A673 (cell line): ENCODE measurements around the gene ADNP. TPM values are rescaled to one million over a fixed set of nuclear protein-coding genes. Genes with fewer than 3 reads are reported as not detected.

ENCODE experiments used
- BruUV-seq: library from RNA; stranded (reverse); fragments of 400-500 nt; replicated peaks from 2 replicates; lab custom pipeline; 2021; lab: Mats Ljungman, UMichigan
- CTCF ChIA-PET: fragments of 300-600 bp; sonication (Branson Sonifier 250); formaldehyde crosslinking; loops from one replicate; lab custom pipeline; 2022; ENCODE audit warnings: antibody characterized with exemption; lab: Charles Lee
- POLR2A ChIA-PET: fragments of 300-600 bp; sonication (Branson Sonifier 250); formaldehyde crosslinking; loops from one replicate; lab custom pipeline; 2022; ENCODE audit warnings: antibody characterized with exemption; ENCODE audit not compliant: low non-redundant PET; lab: Charles Lee
- DNase-seq: peaks from one replicate; pipeline ENCODE4 v3.0.0-alpha.2; 2015; ENCODE audit warnings: low spot score
- H3K27ac ChIP-seq: fragments of 200-600 bp; sonication (generic); 2 replicates; pipeline ENCODE4 v1.5.1; 2016; ENCODE audit warnings: mixed run types, low read depth, mild to moderate bottlenecking, mixed read lengths, antibody characterized with exemption, low read length; ENCODE audit not compliant: poor library complexity, severe bottlenecking
- H3K27me3 ChIP-seq: fragments of 200-600 bp; sonication (generic); replicated peaks from 2 replicates; pipeline ENCODE4 v1.6.1; 2017; ENCODE audit warnings: mixed run types, low read depth, mild to moderate bottlenecking, mixed read lengths, antibody characterized with exemption, low read length; ENCODE audit not compliant: insufficient read depth, poor library complexity
- H3K36me3 ChIP-seq: fragments of 200-600 bp; sonication (generic); 2 replicates; pipeline ENCODE4 v1.6.1; 2016; ENCODE audit warnings: mixed run types, mild to moderate bottlenecking, mixed read lengths, antibody characterized with exemption, low read length; ENCODE audit not compliant: insufficient read depth, poor library complexity, severe bottlenecking
- H3K4me1 ChIP-seq: fragments of 200-600 bp; sonication (generic); 2 replicates; pipeline ENCODE4 v1.6.1; 2017; ENCODE audit warnings: mixed run types, mild to moderate bottlenecking, mixed read lengths, antibody characterized with exemption, low read length; ENCODE audit not compliant: insufficient read depth, poor library complexity, severe bottlenecking
- H3K4me3 ChIP-seq: fragments of 200-600 bp; sonication (generic); 2 replicates; pipeline ENCODE4 v1.5.1; 2016; ENCODE audit warnings: low read depth, mixed run types, mild to moderate bottlenecking, mixed read lengths, low read length; ENCODE audit not compliant: poor library complexity, severe bottlenecking
- H3K9me3 ChIP-seq: fragments of 200-600 bp; sonication (generic); 2 replicates; pipeline ENCODE4 v1.6.1; 2016; ENCODE audit warnings: mixed run types, low read depth, mild to moderate bottlenecking, mixed read lengths, antibody characterized with exemption, low read length; ENCODE audit not compliant: poor library complexity, severe bottlenecking
- CTCF ChIP-seq: fragments of 300-800, 200-600 bp; sonication (generic); conservative IDR thresholded peaks from 2 replicates; pipeline ENCODE4 v1.5.1; 2017; ENCODE audit warnings: low read depth, mild to moderate bottlenecking, antibody characterized with exemption, low read length, moderate library complexity, mixed read lengths
- EZH2 ChIP-seq: fragments of 200-600 bp; sonication (generic); IDR thresholded peaks from 2 replicates; pipeline ENCODE4 v1.6.1; 2017; ENCODE audit warnings: borderline replicate concordance, low read depth, mild to moderate bottlenecking, mixed read lengths, antibody characterized with exemption, low read length; ENCODE audit not compliant: poor library complexity, severe bottlenecking
- intact Hi-C: fragments of 100-400 bp; cut with micrococcal nuclease; formaldehyde crosslinking; loops from one replicate; pipeline ENCODE4 v1.10.0; 2022; ENCODE audit not compliant: unreplicated experiment
- total RNA-seq: library from RNA; stranded (reverse); gene quantifications from 2 replicates; pipeline ENCODE4 v1.2.3, GENCODE V29; 2021

Gene ADNP
- total RNA-seq, 1 experiment from 2014 or later: 108 TPM

- ChIA-PET CTCF (no interaction called here), POLR2A (no interaction called here)
- no TSS peak for BruUV-seq
- Histone ChIP-seq H3K27ac (no peak overlapping the region), H3K4me1 (no peaks in the 10 kb centered on the region), H3K27me3 (no peaks in the 10 kb centered on the region), H3K4me3 (no peak overlapping the region), H3K9me3 (no peaks in the 10 kb centered on the region), H3K36me3 (no peaks in the 10 kb centered on the region)
- no peak for TF ChIP-seq CTCF
- TF ChIP-seq EZH2: no peak
- intact Hi-C loops: no loop called here
- DNase-seq: no peak
Measured at GRCh38 chr20:50879649-50880550, 51.3 kb downstream of the ADNP start.

GRCh38 chr20:50877232-50877743, 53.9 kb downstream of the ADNP start:
- BruUV-seq: no TSS peak
- ChIA-PET CTCF (no interaction called here), POLR2A (no interaction called here)
- DNase-seq: no peak
- no peak overlapping the region for H3K4me3 ChIP-seq
- intact Hi-C loops: no loop called here
- no peaks in the 10 kb centered on the region for H3K27me3 ChIP-seq
- no peaks in the 10 kb centered on the region for H3K9me3 ChIP-seq
- H3K4me1 ChIP-seq: no peaks in the 10 kb centered on the region
- H3K27ac ChIP-seq: no peak overlapping the region
- TF ChIP-seq CTCF (no peak), EZH2 (no peak)
- no peaks in the 10 kb centered on the region for H3K36me3 ChIP-seq

GRCh38 chr20:50876816-50877215, 54.4 kb downstream of the ADNP start:
- DNase-seq: no peak
- Histone ChIP-seq H3K27ac (no peak overlapping the region), H3K27me3 (no peaks in the 10 kb centered on the region), H3K4me3 (no peak overlapping the region), H3K9me3 (no peaks in the 10 kb centered on the region), H3K4me1 (no peaks in the 10 kb centered on the region), H3K36me3 (no peaks in the 10 kb centered on the region)
- TF ChIP-seq EZH2 (no peak), CTCF (no peak)
- BruUV-seq: TSS peak; percentile 72
- intact Hi-C loops: no loop called here
- ChIA-PET POLR2A (no interaction called here), CTCF (no interaction called here)
